Measurements from ENCODE around the gene HRH1. TPM values are rescaled to one million over a fixed set of nuclear protein-coding genes. Genes with fewer than 3 reads are reported as not detected.

HRH1 gene
- total RNA-seq, 1 donor from 2014 or later = 2.6 TPM

GRCh38 chr3:11245827-11246662 is 91.8 kb downstream of the HRH1 start:
- FAIRE-seq (no peak), DNase-seq (ENCODE audit: low read depth) (no peak)
- H3K36me3 ChIP-seq (ENCODE audit: control insufficient read depth, insufficient read depth, low read length) = no peaks in the 10 kb centered on the region
- no peak overlapping the region for H3K4me3 ChIP-seq (ENCODE audit: low read depth, low read length)
- H3K27me3 ChIP-seq (ENCODE audit: control insufficient read depth, insufficient read depth, low read length) = no peaks in the 10 kb centered on the region
- TF ChIP-seq CTCF (IDR thresholded peaks at IDR 0.05; ENCODE audit: insufficient read depth, low read length, severe bottlenecking) = no peak

GRCh38 chr3:11246663-11246970 is 92.3 kb downstream of the HRH1 start:
- DNase-seq (ENCODE audit: low read depth) (no peak), FAIRE-seq (no peak)
- Histone ChIP-seq H3K36me3 (ENCODE audit: control insufficient read depth, insufficient read depth, low read length) (no peaks in the 10 kb centered on the region), H3K27me3 (ENCODE audit: control insufficient read depth, insufficient read depth, low read length) (no peaks in the 10 kb centered on the region), H3K4me3 (ENCODE audit: low read depth, low read length) (no peak overlapping the region)
- no peak for TF ChIP-seq CTCF (IDR thresholded peaks at IDR 0.05; ENCODE audit: insufficient read depth, low read length, severe bottlenecking)

- FAIRE-seq (no peak), DNase-seq (ENCODE audit: low read depth) (no peak)
- Histone ChIP-seq H3K4me3 (ENCODE audit: low read depth, low read length) (no peak overlapping the region), H3K36me3 (ENCODE audit: control insufficient read depth, insufficient read depth, low read length) (no peaks in the 10 kb centered on the region), H3K27me3 (ENCODE audit: control insufficient read depth, insufficient read depth, low read length) (no peaks in the 10 kb centered on the region)
- TF ChIP-seq CTCF (IDR thresholded peaks at IDR 0.05; ENCODE audit: insufficient read depth, low read length, severe bottlenecking) = no peak
Measured at GRCh38 chr3:11247362-11247761, 93.1 kb downstream of the HRH1 start.

GRCh38 chr3:11248596-11248995 is 94.3 kb downstream of the HRH1 start:
- TF ChIP-seq CTCF (IDR thresholded peaks at IDR 0.05; ENCODE audit: insufficient read depth, low read length, severe bottlenecking) = no peak
- FAIRE-seq = peak; percentile 40
- no peak for DNase-seq (ENCODE audit: low read depth)
- Histone ChIP-seq H3K27me3 (ENCODE audit: control insufficient read depth, insufficient read depth, low read length) (no peaks in the 10 kb centered on the region), H3K36me3 (ENCODE audit: control insufficient read depth, insufficient read depth, low read length) (no peaks in the 10 kb centered on the region), H3K4me3 (ENCODE audit: low read depth, low read length) (no peak overlapping the region)

- no peak for TF ChIP-seq CTCF (IDR thresholded peaks at IDR 0.05; ENCODE audit: insufficient read depth, low read length, severe bottlenecking)
- Histone ChIP-seq H3K36me3 (ENCODE audit: control insufficient read depth, insufficient read depth, low read length) (no peaks in the 10 kb centered on the region), H3K27me3 (ENCODE audit: control insufficient read depth, insufficient read depth, low read length) (no peaks in the 10 kb centered on the region), H3K4me3 (ENCODE audit: low read depth, low read length) (no peak overlapping the region)
- FAIRE-seq = no peak
- DNase-seq (ENCODE audit: low read depth) = no peak
Measured at GRCh38 chr3:11250902-11251806, 96.9 kb downstream of the HRH1 start.
